SK-N-MC (cell line): ENCODE data around the gene PTPN1.

Experiments
- EZH2 ChIP-seq: fragments of 200-600 bp; sonication (generic); IDR thresholded peaks from one replicate; pipeline ENCODE4 v1.6.1; 2017; ENCODE audit warnings: antibody characterized with exemption
- POLR2AphosphoS5 ChIP-seq: IDR thresholded peaks from 2 replicates; pipeline ENCODE4 v1.6.1; 2012; ENCODE audit warnings: mild to moderate bottlenecking, low read depth, low read length, borderline replicate concordance

- no peak for TF ChIP-seq EZH2
- TF ChIP-seq POLR2AphosphoS5 = no peak
Measured at GRCh38 chr20:50610212-50610718, 100.1 kb downstream of the PTPN1 start.
